Motor neuron (in vitro differentiated cells): Measurements from ENCODE around the gene BMAL1. TPM values are rescaled to one million over a fixed set of nuclear protein-coding genes. Genes with fewer than 3 reads are reported as not detected.

Source experiments
- ATAC-seq, 8 experiments: fragments of 200-7000 bp; cut with Tn5 transposase; replicated peaks in 6 of 8; 2 replicates each; pipeline ENCODE4 v1.8.0; 2021; ENCODE audit warnings: mild to moderate bottlenecking in 8 of 8, moderate library complexity in 8 of 8
- H3K27ac ChIP-seq, 2 donors: fragments of 250-450 bp; sonication (Bioruptor Pico); 2 replicates each; pipeline ENCODE4 v1.9.0; 2021; ENCODE audit warnings: antibody characterized with exemption in 2 of 2, mild to moderate bottlenecking in 2 of 2, moderate library complexity in 1 of 2
- H3K4me1 ChIP-seq, 2 donors: fragments of 250-450 bp; sonication (Bioruptor Pico); replicated peaks in 1 of 2; 2 replicates each; pipeline ENCODE4 v1.6.1; 2021; ENCODE audit warnings: antibody characterized with exemption in 2 of 2, mild to moderate bottlenecking in 2 of 2, moderate library complexity in 1 of 2
- H3K4me3 ChIP-seq, 5 donors: fragments of 250-450 bp; sonication (Bioruptor Pico); 2 replicates each; pipeline ENCODE4 v1.9.0; 2021; ENCODE audit warnings: antibody characterized with exemption in 5 of 5, mild to moderate bottlenecking in 5 of 5, moderate library complexity in 4 of 5
- WGBS, 10 experiments: fragments of 450-650 bp; shearing (Covaris generic); methylation state at CpG; one replicate each; pipeline ENCODE4 v1.0.0; 2022; 5-methylcytosine and 5-hydroxymethylcytosine counted together
- in situ Hi-C, 9 experiments: fragments of 400-800 bp; cut with MboI; loops; one replicate each; pipeline ENCODE4 v1.15.0; 2021; ENCODE audit warnings: low sequenced_read_pairs in 9 of 9, low pct_unique_long_range_greater_than_20kb in 2 of 9; ENCODE audit not compliant: unreplicated experiment in 9 of 9
- total RNA-seq, 8 experiments: library from RNA; unstranded; fragments of 300-600 nt; gene quantifications; 2 replicates each; pipeline versions ENCODE4 v1.2.3 to v1.2.4, GENCODE V29; 2022

Gene BMAL1
- total RNA-seq, 8 experiments from 2014 or later: 2.0 to 23.3 (median 6.1) TPM

GRCh38 chr11:13347901-13348300 lies 70.3 kb downstream of the BMAL1 start:
- Histone ChIP-seq H3K27ac (no peak overlapping the region), H3K4me1 (no peaks in the 10 kb centered on the region), H3K4me3 (no peak overlapping the region)
- ATAC-seq: no peak
- in situ Hi-C loops: loop anchor here in 7 of 9 experiments (10.0 to 25.0 kb wide), 4 partner anchors 111 to 386 kb away; no protein-coding TSS in a partner anchor
- 60 to 96% (median 73%) methylated on average over 1 to 6 of the region's 7 CpGs; no CpG with 5 or more reads in 4 of the 10 experiments for WGBS, 10 experiments

- in situ Hi-C loops: loop anchor here in 7 of 9 experiments (10.0 to 25.0 kb wide), 4 partner anchors 111 to 386 kb away; no protein-coding TSS in a partner anchor
- Histone ChIP-seq H3K4me3 (no peak overlapping the region), H3K27ac (no peak overlapping the region), H3K4me1 (no peaks in the 10 kb centered on the region)
- 80 to 100% (median 100%) methylated on average over 1 to 2 of the region's 3 CpGs; no CpG with 5 or more reads in 7 of the 10 experiments for WGBS, 10 experiments
- no peak for ATAC-seq
These were observed 70.7 kb downstream of the BMAL1 start for GRCh38 chr11:13348305-13348704.

GRCh38 chr11:13349046-13349445 lies 71.5 kb downstream of the BMAL1 start:
- no peak for ATAC-seq
- no peak overlapping the region for H3K4me3 ChIP-seq
- in situ Hi-C loops: loop anchor here in 7 of 9 experiments (10.0 to 25.0 kb wide), 4 partner anchors 112 to 387 kb away; no protein-coding TSS in a partner anchor
- 71 to 100% (median 89%) methylated on average over 1 to 5 of the region's 6 CpGs; no CpG with 5 or more reads in 3 of the 10 experiments for WGBS, 10 experiments
- no peaks in the 10 kb centered on the region for H3K4me1 ChIP-seq
- no peak overlapping the region for H3K27ac ChIP-seq

GRCh38 chr11:13349581-13349980 lies 72.0 kb downstream of the BMAL1 start:
- no peak overlapping the region for H3K27ac ChIP-seq
- 64 to 97% (median 81%) methylated on average over 1 to 6 of the region's 6 CpGs; no CpG with 5 or more reads in 1 of the 10 experiments for WGBS, 10 experiments
- no peak for ATAC-seq
- in situ Hi-C loops: loop anchor here in 7 of 9 experiments (10.0 to 25.0 kb wide), 4 partner anchors 112 to 387 kb away; no protein-coding TSS in a partner anchor
- H3K4me3 ChIP-seq: no peak overlapping the region
- H3K4me1 ChIP-seq: no peaks in the 10 kb centered on the region

- WGBS, 10 experiments: 69 to 100% (median 84%) methylated on average over 1 to 5 of the region's 6 CpGs; no CpG with 5 or more reads in 2 of the 10 experiments
- H3K4me1 ChIP-seq: no peaks in the 10 kb centered on the region
- H3K4me3 ChIP-seq: no peak overlapping the region
- no peak for ATAC-seq
- no peak overlapping the region for H3K27ac ChIP-seq
- in situ Hi-C loops: no loop called here
These were observed 75.1 kb downstream of the BMAL1 start for GRCh38 chr11:13352711-13353110.

- peak in 1 of 8 experiments; percentile 23 for ATAC-seq
- in situ Hi-C loops: no loop called here
These were observed 76.7 kb downstream of the BMAL1 start for GRCh38 chr11:13354335-13354734.

GRCh38 chr11:13355191-13355590 lies 77.6 kb downstream of the BMAL1 start:
- Histone ChIP-seq H3K4me3 (no peak overlapping the region), H3K27ac (no peak overlapping the region), H3K4me1 (peaks cover 0 to 3% of the 10 kb centered on the region in 2 donors)
- no peak for ATAC-seq
- in situ Hi-C loops: no loop called here
- 58 to 100% (median 86%) methylated on average over 1 to 3 of the region's 4 CpGs; no CpG with 5 or more reads in 3 of the 10 experiments for WGBS, 10 experiments

More at GRCh38 chr11:13354335-13354734, 76.7 kb downstream of the BMAL1 start:
- Histone ChIP-seq H3K27ac (no peak overlapping the region), H3K4me3 (no peak overlapping the region), H3K4me1 (no peaks in the 10 kb centered on the region)
- 17 to 100% (median 83%) methylated on average over 1 to 4 of the region's 6 CpGs; no CpG with 5 or more reads in 3 of the 10 experiments for WGBS, 10 experiments

- H3K27ac ChIP-seq: no peak overlapping the region
- no peak for ATAC-seq
- 81 to 100% (median 86%) methylated on average over 1 to 3 of the region's 9 CpGs; no CpG with 5 or more reads in 3 of the 10 experiments for WGBS, 10 experiments
- in situ Hi-C loops: no loop called here
- H3K4me1 ChIP-seq: peaks cover 0 to 3% of the 10 kb centered on the region in 2 donors
- no peak overlapping the region for H3K4me3 ChIP-seq
These were observed 79.6 kb downstream of the BMAL1 start for GRCh38 chr11:13357232-13357631.

GRCh38 chr11:13358596-13359270 lies 81.1 kb downstream of the BMAL1 start:
- in situ Hi-C loops: no loop called here
- no peak overlapping the region for H3K27ac ChIP-seq
- 82 to 100% (median 92%) methylated on average over 2 to 5 of the region's 6 CpGs; no CpG with 5 or more reads in 1 of the 10 experiments for WGBS, 10 experiments
- ATAC-seq: no peak
- H3K4me3 ChIP-seq: no peak overlapping the region
- H3K4me1 ChIP-seq: peaks cover 0 to 3% of the 10 kb centered on the region in 2 donors

- in situ Hi-C loops: no loop called here
- Histone ChIP-seq H3K27ac (no peak overlapping the region), H3K4me3 (no peak overlapping the region), H3K4me1 (peaks cover 0 to 3% of the 10 kb centered on the region in 2 donors)
- 73 to 100% (median 97%) methylated on average over 2 to 8 of the region's 9 CpGs; no CpG with 5 or more reads in 4 of the 10 experiments for WGBS, 10 experiments
- ATAC-seq: no peak
These were observed 85.1 kb downstream of the BMAL1 start for GRCh38 chr11:13362596-13363109.

GRCh38 chr11:13364388-13364787 lies 86.8 kb downstream of the BMAL1 start:
- peak in 2 of 8 experiments; percentile 60 to 86 for ATAC-seq
- peaks cover 0 to 3% of the 10 kb centered on the region in 2 donors for H3K4me1 ChIP-seq
- H3K4me3 ChIP-seq: no peak overlapping the region
- 0 to 100% (median 59%) methylated on average over 1 to 2 of the region's 2 CpGs; no CpG with 5 or more reads in 4 of the 10 experiments for WGBS, 10 experiments
- in situ Hi-C loops: no loop called here
- H3K27ac ChIP-seq: no peak overlapping the region

GRCh38 chr11:13366266-13367026 lies 88.9 kb downstream of the BMAL1 start:
- no peak overlapping the region for H3K27ac ChIP-seq
- ATAC-seq: peak in 2 of 8 experiments; percentile 46 to 57
- no peak overlapping the region for H3K4me3 ChIP-seq
- 41 to 100% (median 90%) methylated on average over 1 to 7 of the region's 7 CpGs; no CpG with 5 or more reads in 2 of the 10 experiments for WGBS, 10 experiments
- in situ Hi-C loops: no loop called here
- no peaks in the 10 kb centered on the region for H3K4me1 ChIP-seq
